ENCODE measurements around the gene CGRRF1. TPM values are rescaled to one million over a fixed set of nuclear protein-coding genes. Genes with fewer than 3 reads are reported as not detected.

Gene CGRRF1
- total RNA-seq, 1 experiment from 2014 or later = 17.3 TPM

GRCh38 chr14:54483073-54483745 is 26.5 kb upstream of the CGRRF1 start:
- Histone ChIP-seq H3K4me3 (no peak overlapping the region), H3K4me1 (replicated peaks) (peaks cover 7% of the 10 kb centered on the region), H3K9me3 (replicated peaks) (no peaks in the 10 kb centered on the region), H3K36me3 (peaks cover 52% of the 10 kb centered on the region), H3K27ac (no peak overlapping the region), H3K27me3 (replicated peaks) (no peaks in the 10 kb centered on the region)
- no peak for DNase-seq (ENCODE audit: low read depth in 1 of 2, low spot score in 2 of 2)

- H3K36me3 ChIP-seq = peaks cover 50% of the 10 kb centered on the region
- no peaks in the 10 kb centered on the region for H3K9me3 ChIP-seq (replicated peaks)
- no peak overlapping the region for H3K4me3 ChIP-seq
- DNase-seq (ENCODE audit: low read depth in 1 of 2, low spot score in 2 of 2) = no peak
- no peak overlapping the region for H3K27ac ChIP-seq
- H3K4me1 ChIP-seq (replicated peaks) = peaks cover 7% of the 10 kb centered on the region
- H3K27me3 ChIP-seq (replicated peaks) = no peaks in the 10 kb centered on the region
These were observed 25.9 kb upstream of the CGRRF1 start for GRCh38 chr14:54483846-54484245.

GRCh38 chr14:54486685-54487084 is 23.0 kb upstream of the CGRRF1 start:
- Histone ChIP-seq H3K4me1 (replicated peaks) (peaks cover 14% of the 10 kb centered on the region), H3K27me3 (replicated peaks) (no peaks in the 10 kb centered on the region), H3K27ac (no peak overlapping the region), H3K4me3 (no peak overlapping the region), H3K36me3 (peaks cover 35% of the 10 kb centered on the region), H3K9me3 (replicated peaks) (no peaks in the 10 kb centered on the region)
- DNase-seq (ENCODE audit: low read depth in 1 of 2, low spot score in 2 of 2) = no peak

GRCh38 chr14:54487771-54488170 is 21.9 kb upstream of the CGRRF1 start:
- no peaks in the 10 kb centered on the region for H3K27me3 ChIP-seq (replicated peaks)
- H3K36me3 ChIP-seq = peaks cover 24% of the 10 kb centered on the region
- no peaks in the 10 kb centered on the region for H3K9me3 ChIP-seq (replicated peaks)
- H3K27ac ChIP-seq = peak overlapping the region; percentile 87
- H3K4me1 ChIP-seq (replicated peaks) = peaks cover 14% of the 10 kb centered on the region
- peak overlapping the region; percentile 74 for H3K4me3 ChIP-seq
- DNase-seq (ENCODE audit: low read depth in 1 of 2, low spot score in 2 of 2) = peak in 1 of 2 experiments; percentile 46

GRCh38 chr14:54488318-54488645 is 21.4 kb upstream of the CGRRF1 start:
- H3K27ac ChIP-seq = peak overlapping the region; percentile 87

GRCh38 chr14:54488646-54489317 is 20.9 kb upstream of the CGRRF1 start, which contains the start of gene GMFB:
Gene GMFB, minus strand, starts transcription at chr14:54488980. Its CDS starts 53 bp downstream, at chr14:54488927.
- Histone ChIP-seq H3K36me3 (peaks cover 15% of the 10 kb centered on the region; the same call in 1 of the 2 replicates), H3K4me1 (replicated peaks) (peaks cover 14% of the 10 kb centered on the region)
- peak; percentile 90 to 95 for DNase-seq (ENCODE audit: low read depth in 1 of 2, low spot score in 2 of 2)

More at GRCh38 chr14:54488318-54488645, 21.4 kb upstream of the CGRRF1 start:
- DNase-seq (ENCODE audit: low read depth in 1 of 2, low spot score in 2 of 2) = no peak
- peak overlapping the region; percentile 74 for H3K4me3 ChIP-seq
- peaks cover 14% of the 10 kb centered on the region for H3K4me1 ChIP-seq (replicated peaks)
- peaks cover 19% of the 10 kb centered on the region; the same call in 1 of the 2 replicates for H3K36me3 ChIP-seq
- no peaks in the 10 kb centered on the region for H3K9me3 ChIP-seq (replicated peaks)
- H3K27me3 ChIP-seq (replicated peaks) = no peaks in the 10 kb centered on the region

GRCh38 chr14:54489318-54489683 is 20.4 kb upstream of the CGRRF1 start:
- Histone ChIP-seq H3K27ac (peak overlapping the region; percentile 87; the same call in 1 of the 2 replicates), H3K4me3 (peak overlapping the region; percentile 74), H3K27me3 (replicated peaks) (no peaks in the 10 kb centered on the region), H3K36me3 (peaks cover 15% of the 10 kb centered on the region; the same call in 1 of the 2 replicates), H3K9me3 (replicated peaks) (no peaks in the 10 kb centered on the region), H3K4me1 (replicated peaks) (peaks cover 14% of the 10 kb centered on the region)
- DNase-seq (ENCODE audit: low read depth in 1 of 2, low spot score in 2 of 2) = no peak

More at GRCh38 chr14:54488646-54489317, 20.9 kb upstream of the CGRRF1 start, which contains the start of gene GMFB:
- H3K27me3 ChIP-seq (replicated peaks) = no peaks in the 10 kb centered on the region
- no peaks in the 10 kb centered on the region for H3K9me3 ChIP-seq (replicated peaks)
- H3K4me3 ChIP-seq = peak within 1 kb of the TSS; percentile 74
- peak within 1 kb of the TSS; percentile 87 for H3K27ac ChIP-seq

- H3K27ac ChIP-seq = no peak overlapping the region
- peaks cover 15% of the 10 kb centered on the region; the same call in 1 of the 2 replicates for H3K36me3 ChIP-seq
- H3K27me3 ChIP-seq (replicated peaks) = no peaks in the 10 kb centered on the region
- no peak for DNase-seq (ENCODE audit: low read depth in 1 of 2, low spot score in 2 of 2)
- no peaks in the 10 kb centered on the region for H3K9me3 ChIP-seq (replicated peaks)
- H3K4me3 ChIP-seq = no peak overlapping the region; the same call in 1 of the 2 replicates
- peaks cover 14% of the 10 kb centered on the region for H3K4me1 ChIP-seq (replicated peaks)
These were observed 19.8 kb upstream of the CGRRF1 start for GRCh38 chr14:54489731-54490444.

GRCh38 chr14:54490445-54491175 is 19.1 kb upstream of the CGRRF1 start:
- H3K27ac ChIP-seq = no peak overlapping the region
- no peak for DNase-seq (ENCODE audit: low read depth in 1 of 2, low spot score in 2 of 2)
- H3K36me3 ChIP-seq = peaks cover 15% of the 10 kb centered on the region; the same call in 1 of the 2 replicates
- H3K4me3 ChIP-seq = no peak overlapping the region
- H3K27me3 ChIP-seq (replicated peaks) = no peaks in the 10 kb centered on the region
- H3K4me1 ChIP-seq (replicated peaks) = peaks cover 14% of the 10 kb centered on the region
- no peaks in the 10 kb centered on the region for H3K9me3 ChIP-seq (replicated peaks)

- Histone ChIP-seq H3K4me3 (no peak overlapping the region), H3K36me3 (peaks cover 5% of the 10 kb centered on the region; the same call in 1 of the 2 replicates), H3K27me3 (replicated peaks) (no peaks in the 10 kb centered on the region), H3K9me3 (replicated peaks) (no peaks in the 10 kb centered on the region), H3K27ac (no peak overlapping the region), H3K4me1 (replicated peaks) (peaks cover 8% of the 10 kb centered on the region)
- no peak for DNase-seq (ENCODE audit: low read depth in 1 of 2, low spot score in 2 of 2)
These were observed 16.4 kb upstream of the CGRRF1 start for GRCh38 chr14:54493293-54493692.

GRCh38 chr14:54497224-54497623 is 12.5 kb upstream of the CGRRF1 start:
- H3K27me3 ChIP-seq (replicated peaks) = no peaks in the 10 kb centered on the region
- no peak for DNase-seq (ENCODE audit: low read depth in 1 of 2, low spot score in 2 of 2)
- no peak overlapping the region for H3K27ac ChIP-seq
- H3K36me3 ChIP-seq = no peaks in the 10 kb centered on the region
- H3K9me3 ChIP-seq (replicated peaks) = no peaks in the 10 kb centered on the region
- no peaks in the 10 kb centered on the region for H3K4me1 ChIP-seq (replicated peaks)
- no peak overlapping the region for H3K4me3 ChIP-seq

GRCh38 chr14:54498095-54498531 is 11.6 kb upstream of the CGRRF1 start:
- no peak for DNase-seq (ENCODE audit: low read depth in 1 of 2, low spot score in 2 of 2)
- no peaks in the 10 kb centered on the region for H3K4me1 ChIP-seq (replicated peaks)
- no peak overlapping the region for H3K27ac ChIP-seq
- H3K27me3 ChIP-seq (replicated peaks) = no peaks in the 10 kb centered on the region
- no peak overlapping the region for H3K4me3 ChIP-seq
- no peaks in the 10 kb centered on the region for H3K36me3 ChIP-seq
- no peaks in the 10 kb centered on the region for H3K9me3 ChIP-seq (replicated peaks)

- Histone ChIP-seq H3K36me3 (no peaks in the 10 kb centered on the region), H3K27me3 (replicated peaks) (no peaks in the 10 kb centered on the region), H3K9me3 (replicated peaks) (no peaks in the 10 kb centered on the region), H3K4me1 (replicated peaks) (no peaks in the 10 kb centered on the region; the same call in 1 of the 2 replicates), H3K4me3 (no peak overlapping the region), H3K27ac (no peak overlapping the region)
- DNase-seq (ENCODE audit: low read depth in 1 of 2, low spot score in 2 of 2) = no peak
These were observed 11.1 kb upstream of the CGRRF1 start for GRCh38 chr14:54498579-54498978.

All from SJSA1 (cell line).